HG03571 (cell line): Measurements from ENCODE around the gene ZG16.
"Not testable (repeated sequence)": the region's sequence is repeated elsewhere in the genome, so short reads cannot be mapped to it uniquely, and the experiment has no call there.

ENCODE experiments used
- ATAC-seq: cut with Tn5 transposase; IDR thresholded peaks from one replicate; pipeline ENCODE4 v1.9.1; 2021; ENCODE audit not compliant: unreplicated experiment

The ZG16 gene, protein sequence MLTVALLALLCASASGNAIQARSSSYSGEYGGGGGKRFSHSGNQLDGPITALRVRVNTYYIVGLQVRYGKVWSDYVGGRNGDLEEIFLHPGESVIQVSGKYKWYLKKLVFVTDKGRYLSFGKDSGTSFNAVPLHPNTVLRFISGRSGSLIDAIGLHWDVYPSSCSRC

GRCh38 chr16:29777576-29778350 is at the start of gene ZG16:
TSS of gene ZG16 (plus strand) at chr16:29778256. CDS start at chr16:29779267, 1,011 bp downstream.
- ATAC-seq, result no peak

DNA sequence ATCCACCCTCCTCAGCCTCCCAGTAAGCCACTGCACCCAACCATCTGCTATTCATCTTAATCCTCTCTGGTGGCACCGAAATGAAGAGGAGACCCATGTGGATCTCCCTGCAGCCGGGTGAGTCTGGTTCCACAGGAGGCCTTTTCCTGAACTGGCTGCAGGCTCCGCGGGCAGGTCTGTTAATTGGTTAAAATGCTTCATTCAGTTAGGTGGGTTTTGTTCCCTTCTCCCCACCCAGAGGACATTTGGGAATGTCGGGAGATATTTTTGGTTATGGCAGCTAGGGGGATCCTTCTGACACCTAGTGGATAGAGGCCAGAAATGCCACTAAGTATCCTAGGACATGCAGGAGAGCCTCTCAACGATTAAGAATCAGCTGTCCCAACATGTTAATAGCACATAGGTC is 48.9 kb upstream of the ZG16 start:
- ATAC-seq, result no peak

GRCh38 chr16:29730649-29731048 is 47.4 kb upstream of the ZG16 start:
- no peak for ATAC-seq

GRCh38 chr16:29731768-29732601 is 46.1 kb upstream of the ZG16 start:
- not testable (repeated sequence) for ATAC-seq

DNA sequence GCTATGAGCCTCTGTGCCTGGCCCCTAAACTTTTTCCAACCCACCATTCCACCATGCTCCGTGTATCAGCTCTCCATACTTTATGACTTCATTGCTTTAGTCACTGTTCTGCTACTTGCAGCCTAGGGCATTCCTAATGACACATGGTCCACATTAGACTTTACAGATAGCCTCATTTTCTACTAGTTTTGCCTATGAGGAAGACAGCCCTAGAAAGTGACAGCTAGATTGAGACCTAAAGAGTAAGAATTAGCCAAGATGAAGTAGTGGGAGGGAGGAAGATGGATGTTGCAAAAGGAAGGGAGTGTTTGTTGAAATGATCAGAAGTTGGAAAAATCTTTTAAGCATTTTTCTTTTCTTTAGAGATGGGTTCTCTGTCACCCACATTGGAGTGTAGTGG is 43.3 kb upstream of the ZG16 start:
- no peak for ATAC-seq

GRCh38 chr16:29736112-29736511 is 41.9 kb upstream of the ZG16 start:
- no peak for ATAC-seq

GRCh38 chr16:29736764-29737163 is 41.3 kb upstream of the ZG16 start:
- ATAC-seq, result no peak

- no peak for ATAC-seq
Observed at GRCh38 chr16:29737713-29738112, 40.3 kb upstream of the ZG16 start.

GRCh38 chr16:29738514-29738913 is 39.5 kb upstream of the ZG16 start:
- no peak for ATAC-seq

DNA sequence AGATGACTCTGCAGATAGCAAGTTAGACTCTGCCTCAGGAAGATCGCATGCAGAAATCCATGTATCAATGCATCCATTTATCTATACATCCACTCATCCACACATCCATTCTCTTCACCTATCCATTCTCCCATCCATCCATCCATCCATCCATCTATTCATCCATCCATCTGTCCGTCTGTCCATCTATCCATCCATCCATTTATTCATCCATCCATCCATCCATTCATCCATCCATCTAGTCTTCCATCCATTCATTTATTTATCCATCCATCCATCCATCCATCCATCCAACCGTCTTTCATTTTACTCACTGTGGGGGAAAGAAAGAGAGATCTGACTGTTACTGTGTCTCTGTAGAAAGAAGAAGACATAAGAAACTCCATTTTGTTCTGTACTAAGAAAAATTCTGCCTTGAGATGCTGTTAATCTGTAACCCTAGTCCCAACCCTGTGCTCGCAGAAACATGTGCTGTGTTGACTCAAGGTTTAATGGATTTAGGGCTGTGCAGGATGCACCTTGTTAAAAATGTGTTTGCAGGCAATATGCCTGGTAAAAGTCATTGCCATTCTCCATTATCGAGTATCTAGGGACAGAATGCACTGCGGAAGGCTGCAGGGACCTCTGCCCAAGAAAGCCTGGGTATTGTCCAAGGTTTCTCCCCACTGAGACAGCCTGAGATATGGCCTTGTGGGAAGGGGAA is 38.0 kb upstream of the ZG16 start:
- ATAC-seq, result not testable (repeated sequence)

GRCh38 chr16:29740630-29741015 is 37.4 kb upstream of the ZG16 start:
- ATAC-seq, result not testable (repeated sequence)

GRCh38 chr16:29742683-29743275 is 35.3 kb upstream of the ZG16 start:
- ATAC-seq, result no peak

DNA sequence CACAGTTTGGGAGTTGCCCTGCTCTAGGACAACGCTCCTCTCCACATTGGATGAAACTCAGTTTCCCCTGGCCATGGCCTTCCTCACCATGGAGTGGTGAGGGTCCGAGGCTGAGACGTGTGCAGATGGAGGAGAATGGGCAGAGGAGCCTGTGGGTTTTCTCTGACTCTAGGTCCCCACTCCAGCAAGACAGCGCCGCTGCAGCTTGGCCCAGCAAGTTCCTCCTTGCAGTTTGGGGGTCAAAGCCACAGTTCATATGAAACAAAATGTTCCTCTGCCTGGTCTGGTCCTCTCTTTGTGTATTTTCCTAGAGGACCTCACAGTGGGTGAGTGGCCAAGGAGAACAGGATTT is 34.6 kb upstream of the ZG16 start:
- no peak for ATAC-seq

DNA sequence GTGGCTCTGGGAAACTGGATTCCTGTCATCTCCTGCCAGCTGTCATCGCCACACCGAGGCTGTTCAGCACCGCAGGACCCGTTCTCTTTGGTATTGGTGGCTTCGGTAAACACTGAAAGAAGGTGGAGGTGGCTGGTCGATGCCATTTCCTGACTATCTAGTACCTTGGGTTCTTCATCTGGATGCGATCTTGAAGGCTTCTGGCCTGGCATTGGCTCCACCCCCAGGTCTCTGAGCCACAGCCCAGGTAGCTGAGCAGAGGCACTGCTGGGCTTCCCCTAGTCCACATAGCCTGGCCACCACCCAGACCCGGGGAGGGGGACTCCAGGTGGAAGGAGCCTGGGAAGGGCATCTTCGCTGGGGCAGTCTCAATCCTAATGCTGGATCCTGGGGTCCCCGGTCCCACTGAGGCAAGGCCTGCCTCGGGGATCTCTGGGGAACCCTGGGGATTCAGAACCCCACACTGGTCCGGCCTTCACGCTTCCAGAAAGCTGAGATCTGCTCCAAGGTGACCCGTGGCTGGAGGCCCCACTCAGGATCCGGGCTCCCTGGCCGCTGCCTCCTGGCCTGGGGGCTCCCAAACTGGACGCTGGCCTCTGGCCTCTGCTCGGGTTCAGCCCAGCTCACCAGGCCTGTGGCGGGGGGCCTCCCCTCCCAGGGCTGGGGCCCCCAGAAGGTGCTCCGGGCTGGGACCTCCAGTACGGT is 34.1 kb upstream of the ZG16 start:
- ATAC-seq, result no peak

DNA sequence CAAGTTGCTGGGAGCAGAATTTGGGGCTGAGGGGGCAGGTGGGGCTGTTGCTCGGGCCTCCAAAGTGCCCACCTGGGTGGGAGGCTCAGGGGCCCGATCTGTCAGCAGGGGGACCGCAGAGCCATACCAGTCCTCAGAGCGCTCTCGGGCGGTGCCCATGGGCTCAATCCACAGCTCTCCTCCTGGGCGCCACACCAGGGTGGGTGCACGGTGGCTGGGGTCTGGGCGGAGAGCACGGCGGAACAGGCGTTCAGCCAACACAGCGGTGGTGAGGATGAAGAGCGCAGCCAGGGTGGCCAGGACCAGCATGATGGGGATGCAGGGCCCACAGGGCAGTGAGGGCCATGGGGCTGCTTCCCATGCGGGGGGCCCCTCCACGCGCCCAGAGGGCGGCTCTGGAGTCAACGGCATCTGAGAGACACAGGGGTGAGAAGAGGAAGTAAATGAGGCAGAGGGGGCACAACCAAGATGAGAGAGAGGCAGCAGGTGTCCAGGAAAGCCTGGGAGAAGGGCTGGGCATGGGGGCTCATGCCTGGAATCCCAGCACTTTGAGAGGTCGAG is 33.4 kb upstream of the ZG16 start:
- ATAC-seq, result no peak

DNA sequence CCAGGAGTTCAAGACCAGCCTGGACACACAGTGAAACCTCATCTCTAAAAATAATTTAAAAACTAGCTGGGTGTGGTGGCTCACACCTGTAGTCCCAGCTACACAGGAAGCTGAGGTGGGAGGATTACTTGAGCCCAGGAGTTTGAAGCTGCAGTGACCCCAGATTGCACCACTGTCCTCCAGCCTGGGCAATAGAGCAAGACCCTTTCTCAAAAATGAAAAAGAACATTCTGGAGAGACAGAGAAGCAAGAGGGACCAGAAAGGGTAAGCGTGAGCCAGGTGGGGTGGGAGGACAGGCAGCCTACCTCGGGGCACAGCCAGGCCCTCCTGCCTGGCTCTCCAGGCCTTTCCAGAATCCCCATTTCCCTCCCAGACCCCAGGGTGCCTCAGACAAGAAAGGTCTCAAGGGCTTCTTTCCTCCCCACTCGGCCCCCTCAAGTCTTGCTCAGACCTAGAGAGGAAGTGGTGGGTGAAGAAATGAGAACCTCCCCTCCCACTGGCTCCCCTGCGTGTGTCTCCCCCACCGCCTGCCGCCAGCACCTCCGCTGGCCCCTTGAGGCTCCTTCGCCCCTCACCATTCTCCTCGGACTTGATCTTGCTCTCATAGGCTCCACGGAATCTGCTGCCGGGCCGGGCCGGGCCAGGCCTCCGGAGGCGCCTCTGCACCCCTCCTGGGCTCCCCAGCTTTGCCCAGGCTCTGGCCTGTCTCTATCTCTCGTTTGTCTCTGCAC is 32.8 kb upstream of the ZG16 start:
- peak; percentile 37 for ATAC-seq

DNA sequence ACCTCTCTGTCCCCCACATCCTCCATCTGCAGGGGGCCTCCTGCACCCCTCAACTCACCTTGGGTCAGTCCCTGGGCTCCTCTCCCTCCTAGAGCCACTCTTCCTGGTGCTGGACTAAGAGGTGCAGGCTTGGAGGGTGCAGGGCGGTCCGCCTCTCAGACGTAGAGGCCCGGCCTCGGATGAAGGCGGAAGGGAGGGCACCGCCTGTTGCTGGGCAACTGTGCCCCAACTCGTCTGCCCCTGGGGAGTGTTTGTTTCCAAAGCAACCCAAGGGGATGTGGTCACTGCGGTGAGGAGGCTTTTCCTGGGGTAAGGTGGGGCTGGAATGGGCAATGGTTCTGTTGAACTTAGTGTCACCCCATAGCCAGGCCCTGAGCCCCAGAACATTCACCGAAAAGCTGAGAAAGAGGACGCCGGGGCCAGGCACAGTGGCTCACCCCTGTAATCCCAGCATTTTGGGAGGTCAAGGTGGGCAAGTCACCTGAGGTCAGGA is 32.2 kb upstream of the ZG16 start, which contains the start of gene C16orf54:
C16orf54 (minus strand) TSS at position 138 of the 493 bp plus-strand sequence. CDS start 1,039 bp downstream, outside the sequence.
- peak; percentile 73 for ATAC-seq

DNA sequence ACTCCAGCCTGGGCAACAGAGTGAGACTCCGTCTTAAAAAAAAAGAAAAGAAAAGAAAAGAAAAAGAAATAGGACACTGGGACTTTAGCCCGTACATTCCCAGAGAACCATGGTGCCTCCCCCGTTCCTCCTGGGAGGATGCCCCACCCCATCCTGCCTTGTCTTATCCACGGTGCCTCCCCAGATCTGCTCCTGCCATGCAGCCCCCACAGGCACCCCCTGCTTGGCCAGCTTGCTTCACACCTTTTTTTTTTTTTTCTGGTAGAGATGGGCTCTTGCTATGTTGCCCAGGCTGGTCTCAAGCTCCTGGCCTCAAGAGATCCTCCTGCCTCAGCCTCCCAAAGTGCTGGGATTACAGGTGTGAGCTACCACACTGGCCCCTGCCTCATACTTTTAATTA is 31.5 kb upstream of the ZG16 start:
- not testable (repeated sequence) for ATAC-seq
